Smooth muscle cell of the coronary artery (primary cell): ENCODE data around the gene DENND4C. TPM values are rescaled to one million over a fixed set of nuclear protein-coding genes. Genes with fewer than 3 reads are reported as not detected.

ENCODE experiments used
- total RNA-seq: library from RNA; depleted of rRNA; stranded (reverse); fragments of >200 nt; gene quantifications from 2 replicates; pipeline ENCODE4 v1.2.3, GENCODE V29; 2014; ENCODE audit warnings: low replicate concordance

The DENND4C gene
- total RNA-seq: 32.5 and 39.2 TPM in 2 replicates

GRCh38 chr9:19230355-19231125, at the start of gene DENND4C:
Gene DENND4C (plus strand): TSS chr9:19230693. CDS start chr9:19276175, 45,482 bp downstream.

GRCh38 chr9:19408693-19409400, 178.4 kb downstream of the DENND4C start, which contains the start of gene ACER2:
Gene ACER2 (plus strand): TSS chr9:19409009. CDS start chr9:19409085, 76 bp downstream.

Other genes with a start within 250 kb of the DENND4C start
- under 0.01 and 0.08 TPM in 2 replicates for gene SAXO1, start 197.5 kb upstream of the DENND4C start, total RNA-seq
- 60.4 and 61.4 TPM in 2 replicates for gene RRAGA, start 181.3 kb upstream of the DENND4C start, total RNA-seq
- gene HAUS6, start 127.8 kb upstream of the DENND4C start, total RNA-seq: 4.3 and 9.3 TPM in 2 replicates
- 28.3 and 1,623 TPM in 2 replicates for gene PLIN2, start 103.2 kb upstream of the DENND4C start, total RNA-seq
- gene RPS6, start 149.5 kb downstream of the DENND4C start, total RNA-seq: 2,710 and 3,094 TPM in 2 replicates
- gene ACER2, start 178.3 kb downstream of the DENND4C start, total RNA-seq: 3.5 and 4.1 TPM in 2 replicates